H1 (cell line): ENCODE data around the gene HEPACAM. TPM values are rescaled to one million over a fixed set of nuclear protein-coding genes. Genes with fewer than 3 reads are reported as not detected.

ENCODE experiments used
- CTCF ChIA-PET: fragments of 300-600 bp; sonication (Branson Sonifier 250); formaldehyde crosslinking; loops from one replicate; lab custom pipeline; 2021; ENCODE audit not compliant: partially characterized antibody; lab: Charles Lee
- POLR2A ChIA-PET: fragments of 300-600 bp; sonication (Branson Sonifier 250); formaldehyde crosslinking; loops from one replicate; lab custom pipeline; 2021; ENCODE audit warnings: inconsistent platforms; ENCODE audit not compliant: partially characterized antibody; lab: Charles Lee
- DNase-seq, 2 experiments: peaks; one replicate each; pipeline versions ENCODE4 v3.0.0 to v3.0.0-alpha.2; 2010 to 2022; ENCODE audit warnings: low spot score in 2 of 2, low read depth in 1 of 2, mixed read lengths in 1 of 2
- FAIRE-seq: peaks from 2 replicates; lab custom pipeline; 2011; peaks lifted over from hg19 to GRCh38; lab: Jason Lieb, UNC
- H2AFZ ChIP-seq: 2 replicates; pipeline ENCODE4 v1.8.1; 2012; ENCODE audit warnings: low read length, inconsistent platforms
- H2AK5ac ChIP-seq: 2 replicates; pipeline ENCODE4 v1.6.1; 2013; ENCODE audit warnings: low read depth, low read length
- H2BK120ac ChIP-seq: replicated peaks from 2 replicates; pipeline ENCODE3; 2013; ENCODE audit warnings: low read depth, low read length, inconsistent platforms
- H2BK12ac ChIP-seq: 2 replicates; pipeline ENCODE4 v1.6.1; 2013; ENCODE audit warnings: low read depth, low read length
- H2BK15ac ChIP-seq: 2 replicates; pipeline ENCODE4 v1.6.1; 2013; ENCODE audit warnings: low read length
- H2BK20ac ChIP-seq: 2 replicates; pipeline ENCODE4 v1.6.1; 2013; ENCODE audit warnings: low read length
- H2BK5ac ChIP-seq: 2 replicates; pipeline ENCODE4 v1.6.1; 2013; ENCODE audit warnings: low read depth, low read length
- H3K14ac ChIP-seq: 2 replicates; pipeline ENCODE4 v1.6.1; 2013; ENCODE audit warnings: inconsistent platforms; ENCODE audit not compliant: insufficient read length
- H3K18ac ChIP-seq: 2 replicates; pipeline ENCODE4 v1.6.1; 2013; ENCODE audit warnings: low read length; ENCODE audit errors: extremely low read depth
- H3K23ac ChIP-seq: 2 replicates; pipeline ENCODE4 v1.6.1; 2013; ENCODE audit warnings: inconsistent platforms; ENCODE audit not compliant: insufficient read length
- H3K23me2 ChIP-seq: 2 replicates; pipeline ENCODE4 v1.6.1; 2013; ENCODE audit warnings: low read depth, low read length
- H3K27ac ChIP-seq: 2 replicates; pipeline ENCODE4 v1.6.1; 2011; ENCODE audit warnings: low read depth, low read length, inconsistent platforms
- H3K27me3 ChIP-seq, 4 experiments: replicated peaks in 1 of 4; 1 replicate in 1 of 4; 2 replicates in 3 of 4; pipeline versions ENCODE4 v1.6.1 to v1.8.1; 2011 to 2013; ENCODE audit warnings: low read length in 3 of 4, mild to moderate bottlenecking in 3 of 4, inconsistent platforms in 2 of 4, mixed read lengths in 2 of 4, moderate library complexity in 1 of 4; ENCODE audit not compliant: control insufficient read depth in 3 of 4, insufficient read depth in 3 of 4; ENCODE audit errors: extremely low read depth in 1 of 4
- H3K36me3 ChIP-seq, 4 experiments: 2 replicates each; pipeline versions ENCODE4 v1.6.1 to v1.8.1; 2011 to 2013; ENCODE audit warnings: mild to moderate bottlenecking in 4 of 4, low read length in 3 of 4, moderate library complexity in 2 of 4, control low read depth in 1 of 4, inconsistent platforms in 1 of 4; ENCODE audit not compliant: insufficient read depth in 4 of 4, control insufficient read depth in 2 of 4
- H3K4ac ChIP-seq: replicated peaks from 2 replicates; pipeline ENCODE3; 2013; ENCODE audit warnings: low read length, low read depth, mixed read lengths, inconsistent platforms; ENCODE audit not compliant: insufficient read length
- H3K4me1 ChIP-seq, 4 experiments: replicated peaks in 1 of 4; 1 replicate in 1 of 4; 2 replicates in 3 of 4; pipeline versions ENCODE4 v1.6.1 to v1.8.1; 2011 to 2013; ENCODE audit warnings: low read length in 3 of 4, inconsistent platforms in 2 of 4, mixed read lengths in 1 of 4; ENCODE audit not compliant: insufficient read depth in 4 of 4, control insufficient read depth in 3 of 4
- H3K4me2 ChIP-seq, 2 experiments: 2 replicates each; pipeline versions ENCODE4 v1.6.1 to v1.8.1; 2011 to 2013; ENCODE audit warnings: low read depth in 2 of 2, low read length in 2 of 2, control low read depth in 1 of 2, inconsistent platforms in 1 of 2, mild to moderate bottlenecking in 1 of 2; ENCODE audit not compliant: insufficient read depth in 1 of 2
- H3K4me3 ChIP-seq, 4 experiments: fragments of 200-600, 300-600 bp in 1 of 4; sonication (generic), shearing (Covaris generic), sonication (Bioruptor Twin) in 1 of 4; 2 replicates each; pipeline versions ENCODE4 v1.5.1 to v1.8.1; 2011 to 2016; ENCODE audit warnings: low read length in 4 of 4, low read depth in 3 of 4, control low read depth in 2 of 4, inconsistent platforms in 2 of 4, mild to moderate bottlenecking in 2 of 4, mixed read lengths in 1 of 4, moderate library complexity in 1 of 4; ENCODE audit not compliant: insufficient read depth in 2 of 4; ENCODE audit errors: extremely low read depth in 1 of 4
- H3K56ac ChIP-seq: replicated peaks from 2 replicates; pipeline ENCODE3; 2013; ENCODE audit warnings: low read depth, mild to moderate bottlenecking, mixed read lengths, low read length, inconsistent platforms; ENCODE audit not compliant: insufficient read length
- H3K79me1 ChIP-seq: 2 replicates; pipeline ENCODE4 v1.6.1; 2013; ENCODE audit warnings: low read depth, low read length, control low read depth
- H3K79me2 ChIP-seq, 2 experiments: 2 replicates each; pipeline versions ENCODE4 v1.6.1 to v1.8.1; 2012 to 2013; ENCODE audit warnings: low read length in 2 of 2, mild to moderate bottlenecking in 2 of 2, inconsistent platforms in 1 of 2; ENCODE audit not compliant: insufficient read depth in 2 of 2, control insufficient read depth in 1 of 2
- H3K9ac ChIP-seq, 4 experiments: replicated peaks in 1 of 4; 1 replicate in 1 of 4; 2 replicates in 3 of 4; pipeline versions ENCODE4 v1.6.1 to v1.8.1; 2011 to 2013; ENCODE audit warnings: low read depth in 3 of 4, low read length in 3 of 4, control low read depth in 2 of 4, mild to moderate bottlenecking in 2 of 4, moderate library complexity in 2 of 4, inconsistent platforms in 1 of 4; ENCODE audit errors: extremely low read depth in 1 of 4
- H3K9me3 ChIP-seq, 2 experiments: 2 replicates each; pipeline versions ENCODE4 v1.6.1 to v1.8.1; 2012 to 2013; ENCODE audit warnings: mild to moderate bottlenecking in 2 of 2, moderate library complexity in 2 of 2, control low read depth in 1 of 2, inconsistent platforms in 1 of 2, low read depth in 1 of 2, low read length in 1 of 2, mixed read lengths in 1 of 2; ENCODE audit not compliant: insufficient read depth in 2 of 2
- H4K20me1 ChIP-seq, 2 experiments: replicated peaks in 1 of 2; 2 replicates each; pipeline versions ENCODE3 to v1.8.1; 2011 to 2013; ENCODE audit warnings: inconsistent platforms in 2 of 2, low read length in 2 of 2, mild to moderate bottlenecking in 1 of 2; ENCODE audit not compliant: insufficient read depth in 2 of 2, control insufficient read depth in 1 of 2
- H4K5ac ChIP-seq: 2 replicates; pipeline ENCODE4 v1.6.1; 2013; ENCODE audit warnings: low read length, low read depth, mixed read lengths, inconsistent platforms; ENCODE audit not compliant: insufficient read length
- H4K8ac ChIP-seq: 2 replicates; pipeline ENCODE4 v1.8.0; 2013; ENCODE audit warnings: mild to moderate bottlenecking, moderate library complexity, low read length, inconsistent platforms; ENCODE audit not compliant: insufficient read depth; ENCODE audit errors: extremely low read depth
- H4K91ac ChIP-seq: replicated peaks from 2 replicates; pipeline ENCODE3; 2013; ENCODE audit warnings: low read length, mixed read lengths, inconsistent platforms; ENCODE audit not compliant: insufficient read length
- ATF3 ChIP-seq: IDR thresholded peaks from 2 replicates; pipeline ENCODE4 v1.6.1; 2011; ENCODE audit warnings: low read depth, mild to moderate bottlenecking, low read length; ENCODE audit not compliant: insufficient read depth
- GABPA ChIP-seq: IDR thresholded peaks from 2 replicates; pipeline ENCODE4 v1.6.1; 2011; ENCODE audit warnings: mild to moderate bottlenecking, low read length, moderate library complexity, borderline replicate concordance; ENCODE audit not compliant: insufficient read depth
- SAP30 ChIP-seq: fragments of 300-600 bp; sonication (generic); IDR thresholded peaks from 2 replicates; pipeline ENCODE4 v1.7.1; 2012; ENCODE audit warnings: low read length, moderate library complexity, mild to moderate bottlenecking, inconsistent platforms; ENCODE audit not compliant: insufficient read depth, insufficient replicate concordance
- WGBS, 2 experiments: shearing (Covaris generic) in 1 of 2; methylation state at CpG; one replicate each; pipeline versions ENCODE4 v1.1.6 to v1.1.7; 2013 to 2015; ENCODE audit warnings: low lambda C conversion rate in 2 of 2, mixed read lengths in 2 of 2, inconsistent platforms in 1 of 2, low coverage in 1 of 2, missing lambda C conversion rate in 1 of 2; ENCODE audit not compliant: insufficient replicate concordance in 2 of 2, insufficient coverage in 1 of 2, insufficient read length in 1 of 2; ENCODE audit errors: extremely low coverage in 1 of 2, missing lambda C conversion rate in 1 of 2; 5-methylcytosine and 5-hydroxymethylcytosine counted together
- polyA plus RNA-seq, 7 experiments: library from polyadenylated mRNA; depleted of rRNA in 3 of 7; stranded (reverse) in 5 of 7; unstranded in 2 of 7; fragments of >200 nt in 5 of 7; fragments of 200-250 nt in 2 of 7; gene quantifications; 1 replicate in 5 of 7; 2 replicates in 1 of 7; 4 replicates in 1 of 7; pipeline versions ENCODE4 v1.2.1 to v1.2.3, GENCODE V29; 2011 to 2013; ENCODE audit warnings: missing spikeins in 2 of 7, mixed read lengths in 2 of 7
- total RNA-seq: library from RNA; stranded (reverse); fragmentation: NEBNext Ultra II Directional; extraction: Animal tissue kit (Norgen Biotek cat#: 25700); gene quantifications from 2 replicates; pipeline ENCODE4 v1.2.1, GENCODE V29; 2021

HEPACAM gene
- total and polyA plus RNA-seq, 2 of the 8 experiments (the other 6 are each of a cell fraction or from before 2014, with no cell fraction given), result not detected

GRCh38 chr11:124943741-124944140 lies 7.9 kb upstream of the HEPACAM start:
- Histone ChIP-seq H3K14ac (no peak overlapping the region), H2BK5ac (no peak overlapping the region), H3K79me2 (no peaks in the 10 kb centered on the region), H4K8ac (no peak overlapping the region), H2BK15ac (no peak overlapping the region), H2BK120ac (no peak overlapping the region), H3K4ac (no peak overlapping the region), H4K91ac (no peak overlapping the region), H4K5ac (no peak overlapping the region), H3K4me2 (no peak overlapping the region), H3K23ac (no peak overlapping the region), H3K27me3 (0 out of 7 replicates have a peak, but pooled peaks cover 0 to 3% (median 0%) of the 10 kb centered on the region in 4 experiments), H3K79me1 (no peaks in the 10 kb centered on the region), H3K56ac (no peak overlapping the region), H3K4me3 (no peak overlapping the region), H3K18ac (no peak overlapping the region), H3K36me3 (no peaks in the 10 kb centered on the region), H3K4me1 (peaks cover 0 to 3% (median 0%) of the 10 kb centered on the region in 4 experiments; a peak in 1 of 7 replicates), H2BK20ac (no peak overlapping the region), H3K9me3 (no peaks in the 10 kb centered on the region), H3K9ac (no peak overlapping the region), H3K23me2 (no peaks in the 10 kb centered on the region), H2AK5ac (no peak overlapping the region), H2BK12ac (no peak overlapping the region), H4K20me1 (no peaks in the 10 kb centered on the region), H3K27ac (no peak overlapping the region), H2AFZ (no peak overlapping the region)
- ChIA-PET CTCF (interaction anchor here (0.6 to 1.2 kb wide), 2 partner anchors 155 to 293 kb away, joined by 3 read pairs; no protein-coding TSS in a partner anchor), POLR2A (no interaction called here)
- 94% methylated on average over 1 of the region's 1 CpG; no CpG with 5 or more reads in 1 of the 2 experiments for WGBS, 2 experiments
- DNase-seq, result no peak
- no peak for FAIRE-seq
- no peak for TF ChIP-seq ATF3
- no peak for TF ChIP-seq SAP30
- no peak for TF ChIP-seq GABPA
